PFSK-1 (cell line): ENCODE results near the gene ADGRB2.

Experiments
- FOXP2 ChIP-seq: optimal IDR thresholded peaks from 2 replicates; pipeline ENCODE3; 2011; ENCODE audit warnings: borderline replicate concordance, control low read depth, inconsistent platforms; ENCODE audit not compliant: insufficient read depth; ENCODE audit errors: extremely low read length, extremely low read depth
- POLR2AphosphoS5 ChIP-seq: IDR thresholded peaks from 2 replicates; pipeline ENCODE4 v1.6.1; 2012; ENCODE audit warnings: low read depth, mild to moderate bottlenecking, control low read depth, low read length, moderate library complexity
- SIN3A ChIP-seq: IDR thresholded peaks from 2 replicates; pipeline ENCODE4 v1.6.1; 2012; ENCODE audit warnings: mild to moderate bottlenecking, low read length, moderate library complexity, borderline replicate concordance; ENCODE audit not compliant: insufficient read depth
- TAF1 ChIP-seq: IDR thresholded peaks from 2 replicates; pipeline ENCODE4 v1.6.1; 2012; ENCODE audit warnings: low read length, control low read depth, borderline replicate concordance; ENCODE audit not compliant: insufficient read depth
- TF ChIP-seq, protein P1 (sequence below), 2 experiments: IDR thresholded peaks; 2 replicates each; pipeline versions ENCODE4 v1.6.1 to v1.8.0; 2011 to 2012; ENCODE audit warnings: low read depth in 2 of 2, low read length in 2 of 2, control low read depth in 1 of 2, inconsistent platforms in 1 of 2, mild to moderate bottlenecking in 1 of 2, moderate library complexity in 1 of 2; ENCODE audit not compliant: insufficient read depth in 1 of 2

Gene ADGRB2

DNA sequence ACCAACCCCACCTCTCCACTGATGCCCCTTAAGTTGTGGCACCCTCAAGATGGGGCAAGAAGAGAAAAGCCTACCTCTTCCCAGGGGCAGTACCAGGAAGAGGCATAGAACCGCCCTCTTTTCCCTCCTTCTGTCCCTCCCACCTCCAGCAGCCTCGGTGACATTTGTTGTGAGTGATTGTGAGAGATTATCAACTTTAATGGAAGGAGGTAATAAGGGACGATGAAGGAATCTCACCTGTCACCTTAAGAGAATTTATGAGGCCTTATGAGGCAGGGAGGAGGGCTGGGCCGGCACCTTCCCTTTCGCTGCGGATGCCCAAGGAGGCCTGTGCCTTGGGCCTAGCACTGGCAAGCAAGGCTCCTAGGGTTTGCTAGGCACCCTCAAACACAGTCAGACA, 1.4 kb upstream of the ADGRB2 start:
- no peak for TF ChIP-seq SIN3A
- TF ChIP-seq, protein P1, sequence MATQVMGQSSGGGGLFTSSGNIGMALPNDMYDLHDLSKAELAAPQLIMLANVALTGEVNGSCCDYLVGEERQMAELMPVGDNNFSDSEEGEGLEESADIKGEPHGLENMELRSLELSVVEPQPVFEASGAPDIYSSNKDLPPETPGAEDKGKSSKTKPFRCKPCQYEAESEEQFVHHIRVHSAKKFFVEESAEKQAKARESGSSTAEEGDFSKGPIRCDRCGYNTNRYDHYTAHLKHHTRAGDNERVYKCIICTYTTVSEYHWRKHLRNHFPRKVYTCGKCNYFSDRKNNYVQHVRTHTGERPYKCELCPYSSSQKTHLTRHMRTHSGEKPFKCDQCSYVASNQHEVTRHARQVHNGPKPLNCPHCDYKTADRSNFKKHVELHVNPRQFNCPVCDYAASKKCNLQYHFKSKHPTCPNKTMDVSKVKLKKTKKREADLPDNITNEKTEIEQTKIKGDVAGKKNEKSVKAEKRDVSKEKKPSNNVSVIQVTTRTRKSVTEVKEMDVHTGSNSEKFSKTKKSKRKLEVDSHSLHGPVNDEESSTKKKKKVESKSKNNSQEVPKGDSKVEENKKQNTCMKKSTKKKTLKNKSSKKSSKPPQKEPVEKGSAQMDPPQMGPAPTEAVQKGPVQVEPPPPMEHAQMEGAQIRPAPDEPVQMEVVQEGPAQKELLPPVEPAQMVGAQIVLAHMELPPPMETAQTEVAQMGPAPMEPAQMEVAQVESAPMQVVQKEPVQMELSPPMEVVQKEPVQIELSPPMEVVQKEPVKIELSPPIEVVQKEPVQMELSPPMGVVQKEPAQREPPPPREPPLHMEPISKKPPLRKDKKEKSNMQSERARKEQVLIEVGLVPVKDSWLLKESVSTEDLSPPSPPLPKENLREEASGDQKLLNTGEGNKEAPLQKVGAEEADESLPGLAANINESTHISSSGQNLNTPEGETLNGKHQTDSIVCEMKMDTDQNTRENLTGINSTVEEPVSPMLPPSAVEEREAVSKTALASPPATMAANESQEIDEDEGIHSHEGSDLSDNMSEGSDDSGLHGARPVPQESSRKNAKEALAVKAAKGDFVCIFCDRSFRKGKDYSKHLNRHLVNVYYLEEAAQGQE (IDR thresholded peaks at IDR 0.05; ENCODE audit: insufficient read depth in 1 of 2, low read depth in 2 of 2, low read length in 2 of 2): no peak
- no peak for TF ChIP-seq POLR2AphosphoS5
- TF ChIP-seq TAF1: no peak
- no peak for TF ChIP-seq FOXP2

DNA sequence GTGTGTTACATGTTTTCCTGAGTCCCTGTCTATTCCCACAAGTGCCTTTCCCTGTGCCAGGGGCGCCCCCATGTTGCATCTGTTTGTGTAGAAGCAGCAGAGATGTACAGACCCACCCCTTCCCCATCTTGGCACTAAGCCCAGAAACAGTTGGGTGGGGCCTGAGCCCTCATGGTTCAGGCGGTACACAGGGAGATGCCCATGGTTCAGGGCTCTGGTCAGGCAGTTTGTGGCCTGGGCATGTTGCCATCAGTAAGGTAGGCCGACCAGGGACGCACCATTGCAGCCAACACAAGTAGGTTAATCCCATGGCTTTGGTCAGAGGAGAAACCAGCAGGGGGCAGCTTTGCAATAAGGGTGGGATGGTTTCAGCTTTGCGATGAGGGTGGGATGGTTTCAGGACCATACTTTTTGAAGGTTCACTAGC, 914 bp upstream of the ADGRB2 start:
- no peak for TF ChIP-seq FOXP2
- no peak for TF ChIP-seq POLR2AphosphoS5

DNA sequence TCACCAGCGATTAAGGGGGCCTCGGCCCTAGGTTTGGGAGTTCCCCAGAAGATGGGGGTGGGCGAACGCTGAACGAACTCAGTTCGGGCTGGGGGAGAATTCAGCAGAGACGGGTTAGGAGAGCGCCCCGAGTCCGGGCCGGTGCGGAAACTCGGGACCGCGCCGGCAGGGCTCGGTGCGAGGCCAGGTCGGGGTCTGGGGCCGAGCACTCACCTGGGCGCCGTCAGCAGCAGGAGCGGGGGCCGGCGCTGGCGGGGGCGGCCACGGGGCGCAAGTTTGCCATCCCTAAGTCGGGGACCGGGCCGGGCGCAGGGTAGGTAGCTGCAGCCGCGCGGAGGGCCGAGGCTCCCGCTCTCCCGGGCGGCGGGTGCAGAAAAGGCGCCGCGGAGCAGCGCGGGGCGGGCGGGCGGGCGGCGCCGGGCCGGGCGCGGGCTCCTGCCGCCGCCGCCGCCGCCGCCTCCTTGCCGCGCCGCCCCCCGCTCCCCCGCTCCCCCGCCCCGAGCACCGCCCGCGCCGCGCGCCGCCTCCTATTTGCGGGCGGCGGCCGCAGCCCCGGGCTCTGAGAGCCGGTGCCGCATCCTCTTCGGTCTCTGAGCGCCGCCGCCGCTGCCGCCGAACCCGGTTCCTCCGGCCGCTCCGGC, 349 bp downstream of the ADGRB2 start:
- TF ChIP-seq, protein P1 (IDR thresholded peaks at IDR 0.05; ENCODE audit: insufficient read depth in 1 of 2, low read depth in 2 of 2, low read length in 2 of 2): no peak
- no peak for TF ChIP-seq SIN3A
- no peak for TF ChIP-seq FOXP2
- TF ChIP-seq POLR2AphosphoS5: no peak
- no peak for TF ChIP-seq TAF1

DNA sequence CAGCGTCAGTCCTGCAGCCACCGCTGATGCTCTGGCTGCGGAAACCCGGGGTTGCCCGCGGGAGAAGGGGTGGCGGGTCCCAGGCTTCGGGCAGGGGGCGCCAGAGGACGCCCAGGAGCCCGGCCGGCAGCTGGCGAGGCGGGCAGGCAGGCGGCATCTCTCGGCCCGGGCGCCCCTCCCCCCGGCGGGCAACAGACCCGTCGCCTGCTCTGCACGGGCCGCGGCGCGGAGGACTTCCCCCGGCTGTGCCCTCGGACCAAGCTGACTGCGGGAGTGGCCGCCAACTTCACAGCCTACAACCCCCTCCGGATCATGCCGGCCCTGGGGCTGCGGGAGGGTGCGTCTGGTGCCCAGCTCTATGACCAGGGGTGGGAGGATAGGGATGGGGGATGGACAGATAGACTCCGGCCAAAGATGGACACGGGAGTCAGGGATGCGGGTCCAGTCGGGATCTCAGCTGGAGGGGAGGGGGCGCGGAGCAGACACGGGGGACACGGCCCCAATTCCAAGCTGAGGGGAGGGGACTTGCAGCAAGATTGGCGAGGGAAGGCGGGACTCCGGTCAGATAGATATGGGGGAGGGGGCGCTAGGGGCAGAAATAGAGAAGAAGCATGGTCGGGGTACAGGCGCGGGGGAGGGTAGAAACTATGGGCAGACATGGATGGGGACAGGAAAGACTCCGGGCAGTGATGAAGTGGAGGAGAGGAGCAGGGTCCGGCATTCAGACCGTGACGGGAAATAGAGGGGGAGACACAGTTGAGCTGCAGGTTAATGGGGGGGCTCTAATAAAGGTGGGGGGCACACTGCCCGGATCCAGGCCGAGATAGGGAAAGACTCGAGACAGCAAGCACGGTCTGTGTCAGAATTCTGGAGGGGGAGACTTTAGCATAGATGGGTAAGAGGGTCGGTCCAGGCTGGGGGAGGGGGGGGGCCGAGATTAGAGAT, 1.1 kb downstream of the ADGRB2 start:
- TF ChIP-seq FOXP2 (peak; percentile 9), TAF1 (no peak), POLR2AphosphoS5 (no peak), SIN3A (no peak)
- TF ChIP-seq, protein P1 (IDR thresholded peaks at IDR 0.05; ENCODE audit: insufficient read depth in 1 of 2, low read depth in 2 of 2, low read length in 2 of 2): no peak

DNA sequence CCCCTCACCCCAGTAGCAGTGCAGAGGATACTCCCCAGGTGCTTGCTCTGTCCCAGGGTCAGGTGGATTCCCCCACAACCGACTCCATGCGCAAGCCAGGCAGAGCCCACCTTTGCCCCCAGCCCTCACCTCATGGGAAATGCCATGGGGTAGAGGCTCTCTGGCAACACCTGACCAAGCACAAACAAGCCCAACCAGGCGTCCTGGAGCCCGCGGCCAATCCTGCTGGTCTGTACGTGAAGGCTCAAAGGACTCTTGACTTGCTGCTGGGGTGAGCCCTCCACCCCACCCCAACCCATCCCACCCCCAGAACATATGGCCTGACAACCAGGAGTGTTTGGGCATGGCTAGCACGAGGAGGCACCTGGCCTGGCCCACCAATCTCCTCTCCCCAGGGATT, 1.8 kb downstream of the ADGRB2 start:
- no peak for TF ChIP-seq FOXP2

DNA sequence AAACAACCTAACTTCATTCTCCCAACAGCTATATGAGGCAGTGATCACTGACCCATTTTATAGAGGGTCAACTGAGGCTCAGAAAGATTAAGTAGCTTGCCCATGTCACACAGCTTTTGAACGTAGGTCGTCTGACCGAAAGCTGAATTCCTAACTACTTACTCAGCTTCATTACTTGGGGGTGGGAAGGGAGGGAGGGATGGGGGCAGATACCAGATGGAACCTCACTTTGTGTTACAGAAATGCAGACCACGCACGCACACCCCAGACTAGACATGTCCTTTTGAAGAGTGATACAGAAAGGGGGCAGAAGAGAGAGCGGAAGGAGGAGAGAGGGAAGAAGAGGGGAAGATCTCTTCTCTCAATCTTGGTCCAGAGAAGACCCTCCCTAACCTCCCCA, 2.3 kb downstream of the ADGRB2 start:
- TF ChIP-seq TAF1: no peak
- TF ChIP-seq FOXP2: no peak
- TF ChIP-seq, protein P1 (IDR thresholded peaks at IDR 0.05; ENCODE audit: insufficient read depth in 1 of 2, low read depth in 2 of 2, low read length in 2 of 2): no peak
- TF ChIP-seq SIN3A: no peak
- TF ChIP-seq POLR2AphosphoS5: no peak
